BLaER1 treated with 17β-estradiol and CSF1 and Interleukin-3, amounts not matched to agents 10 nM and 100 nM (cell line): ENCODE data around the gene CHRND.
A peak's percentile ranks its signal among the peaks of the same experiment; 100 is the strongest.

Experiments
- H3K27ac ChIP-seq, 11 experiments: shearing (Covaris generic); formaldehyde crosslinking; 2 replicates each; pipeline ENCODE4 v1.8.1; 2022
- H3K27me3 ChIP-seq, 11 experiments: shearing (Covaris generic); formaldehyde crosslinking; 2 replicates each; pipeline ENCODE4 v1.8.1; 2022
- H3K36me3 ChIP-seq, 11 experiments: shearing (Covaris generic); formaldehyde crosslinking; 2 replicates each; pipeline ENCODE4 v1.8.1; 2022
- H3K4me1 ChIP-seq, 10 experiments: shearing (Covaris generic); formaldehyde crosslinking; 2 replicates each; pipeline ENCODE4 v1.8.1; 2022
- H3K4me2 ChIP-seq, 11 experiments: shearing (Covaris generic); formaldehyde crosslinking; 2 replicates each; pipeline ENCODE4 v1.8.1; 2022
- H3K4me3 ChIP-seq, 10 experiments: shearing (Covaris generic); formaldehyde crosslinking; 2 replicates each; pipeline ENCODE4 v1.8.1; 2022
- H3K9ac ChIP-seq, 11 experiments: shearing (Covaris generic); formaldehyde crosslinking; 2 replicates each; pipeline ENCODE4 v1.8.1; 2022
- H3K9me3 ChIP-seq, 11 experiments: shearing (Covaris generic); formaldehyde crosslinking; replicated peaks in 1 of 11; 2 replicates each; pipeline ENCODE4 v1.8.1; 2022
- H4K20me1 ChIP-seq, 11 experiments: shearing (Covaris generic); formaldehyde crosslinking; 2 replicates each; pipeline ENCODE4 v1.8.1; 2022
- Cebpa-rat ChIP-seq, 11 experiments: shearing (Covaris generic); IDR thresholded peaks; 2 replicates each; pipeline ENCODE4 v1.8.1; 2022

CHRND gene

GRCh38 chr2:232481322-232482140 is 44.4 kb upstream of the CHRND start:
- H3K27ac ChIP-seq = no peak overlapping the region
- H3K4me1 ChIP-seq = peaks cover 0 to 13% (median 8%) of the 10 kb centered on the region in 10 experiments; a peak in 10 of 20 replicates
- TF ChIP-seq Cebpa-rat (IDR thresholded peaks at IDR 0.05) = no peak
- no peak overlapping the region for H3K9ac ChIP-seq
- H3K27me3 ChIP-seq = peaks cover 29 to 45% (median 36%) of the 10 kb centered on the region in 11 experiments
- H3K4me3 ChIP-seq = no peak overlapping the region
- peaks cover 0 to 11% (median 7%) of the 10 kb centered on the region in 11 experiments; a peak in 11 of 22 replicates for H3K9me3 ChIP-seq
- no peaks in the 10 kb centered on the region for H3K36me3 ChIP-seq
- H4K20me1 ChIP-seq = peaks cover 0 to 58% (median 21%) of the 10 kb centered on the region in 11 experiments; a peak in 16 of 22 replicates
- no peak overlapping the region for H3K4me2 ChIP-seq

GRCh38 chr2:232482301-232483238 is 43.4 kb upstream of the CHRND start:
- H3K27ac ChIP-seq = no peak overlapping the region
- no peak overlapping the region for H3K9ac ChIP-seq
- no peaks in the 10 kb centered on the region for H3K36me3 ChIP-seq
- TF ChIP-seq Cebpa-rat (IDR thresholded peaks at IDR 0.05) = no peak
- H3K4me2 ChIP-seq = no peak overlapping the region
- no peak overlapping the region for H3K4me3 ChIP-seq
- H3K27me3 ChIP-seq = peaks cover 39 to 56% (median 47%) of the 10 kb centered on the region in 11 experiments
- H4K20me1 ChIP-seq = peaks cover 0 to 69% (median 31%) of the 10 kb centered on the region in 11 experiments; a peak in 16 of 22 replicates
- peaks cover 0 to 13% (median 8%) of the 10 kb centered on the region in 11 experiments; a peak in 11 of 22 replicates for H3K9me3 ChIP-seq
- H3K4me1 ChIP-seq = peaks cover 6 to 23% (median 18%) of the 10 kb centered on the region in 10 experiments; a peak in 15 of 20 replicates

- peaks cover 6 to 26% (median 20%) of the 10 kb centered on the region in 10 experiments; a peak in 15 of 20 replicates for H3K4me1 ChIP-seq
- peaks cover 48 to 64% (median 55%) of the 10 kb centered on the region in 11 experiments for H3K27me3 ChIP-seq
- H3K9me3 ChIP-seq = peaks cover 0 to 13% (median 8%) of the 10 kb centered on the region in 11 experiments; a peak in 11 of 22 replicates
- H3K36me3 ChIP-seq = no peaks in the 10 kb centered on the region
- TF ChIP-seq Cebpa-rat (IDR thresholded peaks at IDR 0.05) = no peak
- no peak overlapping the region for H3K4me2 ChIP-seq
- H3K9ac ChIP-seq = no peak overlapping the region
- H3K4me3 ChIP-seq = no peak overlapping the region
- peaks cover 0 to 77% (median 39%) of the 10 kb centered on the region in 11 experiments; a peak in 18 of 22 replicates for H4K20me1 ChIP-seq
- H3K27ac ChIP-seq = no peak overlapping the region
Observed at GRCh38 chr2:232483311-232483922, 42.5 kb upstream of the CHRND start.

GRCh38 chr2:232483923-232484627 is 41.9 kb upstream of the CHRND start:
- peaks cover 54 to 71% (median 62%) of the 10 kb centered on the region in 11 experiments for H3K27me3 ChIP-seq

GRCh38 chr2:232484628-232485347 is 41.2 kb upstream of the CHRND start:
- Histone ChIP-seq H3K4me2 (peak overlapping the region in 2 of 11 experiments; percentile 24 to 43; a peak in 2 of 22 replicates), H4K20me1 (peaks cover 0 to 84% (median 46%) of the 10 kb centered on the region in 11 experiments; a peak in 18 of 22 replicates), H3K4me3 (no peak overlapping the region; a peak in 1 of 20 replicates), H3K36me3 (no peaks in the 10 kb centered on the region), H3K9me3 (peaks cover 0 to 13% (median 8%) of the 10 kb centered on the region in 11 experiments; a peak in 11 of 22 replicates), H3K27ac (no peak overlapping the region), H3K27me3 (peaks cover 62 to 78% (median 69%) of the 10 kb centered on the region in 11 experiments), H3K4me1 (peaks cover 6 to 26% (median 20%) of the 10 kb centered on the region in 10 experiments; a peak in 15 of 20 replicates), H3K9ac (no peak overlapping the region)
- TF ChIP-seq Cebpa-rat (IDR thresholded peaks at IDR 0.05) = no peak

More at GRCh38 chr2:232483923-232484627, 41.9 kb upstream of the CHRND start:
- Histone ChIP-seq H3K4me1 (peaks cover 6 to 26% (median 20%) of the 10 kb centered on the region in 10 experiments; a peak in 15 of 20 replicates), H3K9me3 (peaks cover 0 to 13% (median 8%) of the 10 kb centered on the region in 11 experiments; a peak in 11 of 22 replicates), H3K4me2 (no peak overlapping the region), H3K9ac (no peak overlapping the region), H3K27ac (no peak overlapping the region), H3K36me3 (no peaks in the 10 kb centered on the region), H4K20me1 (peaks cover 0 to 84% (median 46%) of the 10 kb centered on the region in 11 experiments; a peak in 18 of 22 replicates), H3K4me3 (no peak overlapping the region)
- TF ChIP-seq Cebpa-rat (IDR thresholded peaks at IDR 0.05) = no peak

GRCh38 chr2:232485348-232485756 is 40.6 kb upstream of the CHRND start:
- Histone ChIP-seq H3K27me3 (peaks cover 62 to 84% (median 74%) of the 10 kb centered on the region in 11 experiments), H4K20me1 (peaks cover 0 to 84% (median 49%) of the 10 kb centered on the region in 11 experiments; a peak in 18 of 22 replicates), H3K9me3 (peaks cover 0 to 13% (median 8%) of the 10 kb centered on the region in 11 experiments; a peak in 11 of 22 replicates), H3K9ac (no peak overlapping the region), H3K27ac (no peak overlapping the region), H3K4me2 (peak overlapping the region; percentile 11 to 55 (median 40); a peak in 19 of 22 replicates), H3K4me3 (peak overlapping the region in 5 of 10 experiments; percentile 13 to 71 (median 32); a peak in 6 of 20 replicates), H3K4me1 (peaks cover 6 to 26% (median 20%) of the 10 kb centered on the region in 10 experiments; a peak in 15 of 20 replicates), H3K36me3 (no peaks in the 10 kb centered on the region)
- TF ChIP-seq Cebpa-rat (IDR thresholded peaks at IDR 0.05) = no peak
